HG03139 (cell line): ENCODE measurements around the gene PDE3A.
"Not testable (repeated sequence)": the region's sequence is repeated elsewhere in the genome, so short reads cannot be mapped to it uniquely, and the experiment has no call there.

Experiments
- ATAC-seq: cut with Tn5 transposase; IDR thresholded peaks from one replicate; pipeline ENCODE4 v1.9.1; 2021; ENCODE audit not compliant: unreplicated experiment

The PDE3A gene

DNA sequence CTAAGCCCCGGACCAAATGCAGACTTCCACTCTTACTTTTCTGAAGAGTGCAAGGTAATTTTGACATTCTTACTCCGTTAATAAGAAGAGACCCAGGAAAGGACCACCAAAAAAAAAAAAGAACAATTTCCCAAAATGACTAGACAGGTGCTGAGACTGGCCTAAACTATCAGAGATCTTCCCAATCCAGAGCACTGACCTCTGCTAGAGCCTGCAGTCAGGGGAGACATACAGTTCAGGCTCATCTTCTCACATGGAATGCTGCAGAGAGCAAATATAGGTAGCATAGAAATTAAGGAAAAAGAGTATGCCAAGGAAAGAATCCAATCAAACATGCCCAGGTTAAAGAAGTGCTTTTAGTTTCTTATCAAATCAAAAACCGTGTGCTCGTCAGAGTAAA is 177.9 kb downstream of the PDE3A start:
- no peak for ATAC-seq

DNA sequence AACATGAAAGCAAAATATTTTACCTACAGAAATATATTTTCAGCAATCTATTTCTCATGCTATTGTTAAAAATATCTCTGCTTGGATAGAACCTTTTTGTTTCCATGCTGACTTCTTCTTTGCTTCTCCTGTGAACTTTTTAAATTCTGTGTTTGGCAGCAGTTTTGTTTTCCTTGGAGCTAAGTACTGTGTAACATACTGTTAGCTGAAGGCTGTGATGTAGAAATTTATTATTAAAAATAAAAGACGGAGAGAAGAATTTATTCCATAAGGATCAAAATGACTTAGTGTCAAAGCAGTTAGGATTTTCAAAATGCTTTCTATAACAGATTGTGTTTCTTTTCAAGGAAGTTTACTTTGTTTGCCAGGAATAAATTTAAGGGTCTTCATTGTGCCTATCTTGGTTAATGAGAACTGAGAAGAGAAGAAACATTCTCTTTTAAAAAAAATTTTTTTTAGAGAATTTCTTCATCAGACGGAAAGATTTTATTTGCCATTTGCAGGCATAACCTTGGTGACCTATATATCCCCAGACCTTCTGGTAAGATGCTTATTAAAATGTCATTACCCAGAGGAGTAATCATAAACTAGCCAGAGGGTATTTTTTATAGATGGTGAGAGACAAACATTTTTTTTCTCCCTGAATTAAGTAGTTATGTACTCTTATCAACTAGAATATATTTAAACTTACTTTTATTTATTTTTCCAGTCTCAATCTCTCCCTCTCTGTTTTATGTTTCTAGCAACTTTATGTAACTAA is 179.7 kb downstream of the PDE3A start:
- no peak for ATAC-seq

DNA sequence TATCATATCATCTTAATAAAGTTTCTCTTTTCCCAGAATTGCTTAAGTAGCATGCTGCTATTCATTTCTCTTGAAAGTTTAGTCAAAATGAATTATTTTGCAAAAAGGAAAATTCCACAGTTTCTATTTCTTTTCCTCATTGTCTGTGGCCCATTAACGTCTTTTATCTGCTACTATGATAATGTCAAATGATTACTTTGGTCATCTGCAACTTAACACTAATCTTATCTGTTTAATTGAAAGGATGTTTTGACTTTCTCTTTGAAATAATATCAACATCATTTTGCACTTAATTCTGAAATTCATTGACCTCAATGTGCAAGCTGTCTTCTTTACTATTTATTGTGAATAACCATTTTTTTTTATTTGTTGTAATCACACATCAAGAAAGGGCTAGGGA is 180.3 kb downstream of the PDE3A start:
- no peak for ATAC-seq

GRCh38 chr12:20549108-20549719 is 180.9 kb downstream of the PDE3A start:
- no peak for ATAC-seq

DNA sequence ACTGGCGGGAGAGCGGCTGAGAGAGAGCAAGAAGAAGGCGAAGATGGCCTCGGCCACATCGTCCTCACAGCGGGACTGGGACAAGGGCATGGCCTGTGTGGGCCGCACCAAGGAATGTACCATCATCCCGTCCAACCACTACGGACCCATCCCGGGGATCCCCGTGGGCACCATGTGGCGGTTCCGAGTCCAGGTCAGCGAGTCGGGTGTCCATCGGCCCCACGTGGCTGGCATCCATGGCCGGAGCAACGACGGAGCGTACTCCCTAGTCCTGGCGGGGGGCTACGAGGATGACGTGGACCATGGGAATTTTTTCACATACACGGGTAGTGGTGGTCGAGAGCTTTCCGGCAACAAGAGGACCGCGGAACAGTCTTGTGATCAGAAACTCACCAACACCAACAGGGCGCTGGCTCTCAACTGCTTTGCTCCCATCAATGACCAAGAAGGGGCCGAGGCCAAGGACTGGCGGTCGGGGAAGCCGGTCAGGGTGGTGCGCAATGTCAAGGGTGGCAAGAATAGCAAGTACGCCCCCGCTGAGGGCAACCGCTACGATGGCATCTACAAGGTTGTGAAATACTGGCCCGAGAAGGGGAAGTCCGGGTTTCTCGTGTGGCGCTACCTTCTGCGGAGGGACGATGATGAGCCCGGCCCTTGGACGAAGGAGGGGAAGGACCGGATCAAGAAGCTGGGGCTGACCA is 183.6 kb downstream of the PDE3A start:
- ATAC-seq: not testable (repeated sequence)

DNA sequence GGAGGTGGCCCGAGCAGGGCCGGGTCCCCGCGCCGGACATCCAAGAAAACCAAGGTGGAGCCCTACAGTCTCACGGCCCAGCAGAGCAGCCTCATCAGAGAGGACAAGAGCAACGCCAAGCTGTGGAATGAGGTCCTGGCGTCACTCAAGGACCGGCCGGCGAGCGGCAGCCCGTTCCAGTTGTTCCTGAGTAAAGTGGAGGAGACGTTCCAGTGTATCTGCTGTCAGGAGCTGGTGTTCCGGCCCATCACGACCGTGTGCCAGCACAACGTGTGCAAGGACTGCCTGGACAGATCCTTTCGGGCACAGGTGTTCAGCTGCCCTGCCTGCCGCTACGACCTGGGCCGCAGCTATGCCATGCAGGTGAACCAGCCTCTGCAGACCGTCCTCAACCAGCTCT is 184.2 kb downstream of the PDE3A start:
- not testable (repeated sequence) for ATAC-seq

DNA sequence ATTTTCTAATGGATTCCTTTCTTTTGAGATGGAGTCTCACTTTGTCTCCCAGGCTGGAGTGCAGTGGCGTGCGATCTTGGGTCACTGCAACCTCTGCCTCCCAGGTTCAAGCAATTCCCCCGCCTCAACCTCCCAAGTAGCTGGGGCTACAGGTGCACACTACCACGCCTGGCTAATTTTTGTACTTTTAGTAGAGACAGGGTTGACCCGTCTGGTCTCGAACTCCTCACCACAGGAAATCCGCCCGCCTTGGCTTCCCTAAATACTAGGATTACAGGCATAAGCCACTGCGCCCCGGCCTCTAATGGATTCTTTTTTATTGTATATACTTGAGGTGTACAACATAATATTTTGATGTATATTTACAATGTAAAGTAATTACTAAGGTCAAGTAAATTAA is 186.7 kb downstream of the PDE3A start:
- ATAC-seq: no peak

DNA sequence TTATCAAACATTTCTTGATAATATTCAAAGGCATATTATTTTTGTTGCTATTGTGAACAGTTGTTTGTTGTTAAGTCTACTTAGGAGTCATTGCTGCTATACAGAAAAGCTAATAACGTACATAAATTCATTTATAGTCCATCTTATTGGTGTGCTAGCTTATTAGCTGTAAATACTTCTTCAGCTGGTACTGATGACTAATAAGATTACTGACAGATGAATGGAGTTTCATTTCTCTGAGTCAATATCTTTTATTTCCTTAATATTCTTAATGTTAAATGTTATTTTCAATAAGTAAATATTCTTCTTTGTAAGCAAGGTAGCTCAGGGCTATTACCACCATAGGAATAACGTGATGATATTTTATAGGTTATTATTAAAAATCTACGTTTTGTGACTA is 187.4 kb downstream of the PDE3A start:
- ATAC-seq: no peak

GRCh38 chr12:20557096-20557495 is 188.8 kb downstream of the PDE3A start:
- no peak for ATAC-seq

DNA sequence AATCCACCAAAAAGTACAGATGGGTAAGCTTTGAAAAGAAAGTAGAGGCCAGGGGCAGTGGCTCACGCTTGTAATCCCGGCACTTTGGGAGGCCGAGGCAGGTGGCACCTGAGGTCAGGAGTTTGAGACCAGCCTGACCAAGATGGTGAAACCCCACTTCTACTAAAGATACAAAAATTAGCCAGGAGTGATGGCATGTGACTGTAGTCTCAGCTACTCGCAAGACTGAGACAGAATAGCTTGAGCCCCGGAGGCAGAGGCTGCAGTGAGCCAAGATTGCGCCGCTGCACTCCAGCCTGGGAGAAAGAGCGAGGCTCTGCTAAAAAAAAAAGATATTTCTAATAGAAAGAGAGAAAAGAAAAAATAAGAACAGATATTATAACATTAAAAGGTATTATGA is 192.6 kb downstream of the PDE3A start:
- no peak for ATAC-seq

DNA sequence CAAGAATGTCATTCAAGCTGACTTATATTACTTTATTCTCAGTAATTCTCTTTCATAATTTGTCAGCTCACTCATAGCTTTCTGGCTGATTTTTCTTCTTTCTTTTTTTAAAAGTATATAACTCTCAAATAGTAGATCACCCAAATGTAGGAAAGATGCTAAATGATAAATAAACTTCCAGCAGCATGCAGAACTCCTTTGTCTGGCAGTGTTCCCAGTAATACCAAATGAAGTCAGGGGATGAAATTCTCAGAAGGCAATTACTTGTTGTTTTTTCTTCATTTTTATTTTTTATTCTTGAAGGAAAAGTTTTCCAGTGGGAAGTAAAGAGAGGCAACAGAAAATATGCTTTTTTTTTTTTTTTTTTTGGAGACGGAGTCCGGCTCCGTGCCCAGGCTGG is 193.5 kb downstream of the PDE3A start:
- ATAC-seq: no peak

- no peak for ATAC-seq
These were observed 199.1 kb downstream of the PDE3A start for GRCh38 chr12:20567413-20567812.

DNA sequence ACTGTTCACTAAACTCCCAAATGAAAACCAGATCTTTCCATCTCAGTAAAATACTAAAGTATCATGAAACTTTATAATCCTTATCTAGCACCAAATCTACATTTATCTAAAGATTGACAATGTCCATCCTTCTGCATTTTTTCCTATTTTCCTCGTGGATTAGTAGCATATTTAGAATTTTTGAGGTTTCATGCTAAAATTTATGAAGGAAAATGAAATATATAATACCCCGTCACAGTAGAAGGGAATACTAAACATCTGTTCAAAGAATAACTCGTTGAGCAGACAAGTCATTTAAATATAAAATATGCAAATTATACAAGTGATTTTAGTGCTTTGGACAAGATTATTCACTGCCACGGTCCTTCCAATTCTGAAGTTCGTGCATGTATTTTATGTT is 204.1 kb downstream of the PDE3A start:
- ATAC-seq: no peak

GRCh38 chr12:20576528-20576927 is 208.2 kb downstream of the PDE3A start:
- no peak for ATAC-seq

- ATAC-seq: no peak
These were observed 208.7 kb downstream of the PDE3A start for GRCh38 chr12:20577054-20577453.

DNA sequence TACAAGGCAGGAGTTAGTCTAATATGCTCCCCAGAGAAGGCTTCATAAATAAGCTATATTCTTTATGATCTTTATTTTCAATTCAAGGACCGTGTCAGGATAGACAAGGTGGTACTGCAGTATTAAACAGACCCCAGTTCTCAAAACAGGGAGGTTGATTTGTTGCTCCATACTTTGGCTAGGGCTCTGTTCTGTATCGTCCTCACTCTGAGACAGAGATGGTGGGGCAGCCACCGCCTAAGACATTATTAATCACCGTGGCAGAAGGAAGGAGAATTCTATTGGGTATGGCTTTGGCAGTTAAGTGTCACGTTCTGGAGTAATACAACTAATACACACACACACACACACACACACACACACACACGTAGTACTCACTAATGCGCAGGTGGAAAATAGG is 209.8 kb downstream of the PDE3A start:
- no peak for ATAC-seq

GRCh38 chr12:20585055-20585625 is 216.8 kb downstream of the PDE3A start:
- ATAC-seq: no peak

DNA sequence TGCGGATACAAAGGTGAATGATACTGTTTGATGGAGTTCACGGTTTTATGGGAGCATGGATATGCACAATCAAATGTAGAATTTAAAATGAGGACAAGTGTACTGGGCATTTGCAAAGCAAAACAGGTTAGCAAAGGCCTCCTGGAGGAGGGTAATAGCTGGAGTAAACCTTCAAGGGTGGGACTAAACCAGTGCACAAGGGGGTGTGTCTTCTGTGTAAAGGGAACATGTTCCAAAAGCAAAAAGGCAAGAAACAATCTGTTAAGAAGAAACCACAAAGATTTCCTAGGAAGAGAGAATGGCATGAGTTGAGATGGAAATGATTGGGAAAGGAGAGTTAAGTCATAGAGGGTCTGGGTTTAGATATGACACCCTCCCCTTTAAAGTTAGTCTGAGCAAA is 217.6 kb downstream of the PDE3A start:
- ATAC-seq: no peak

DNA sequence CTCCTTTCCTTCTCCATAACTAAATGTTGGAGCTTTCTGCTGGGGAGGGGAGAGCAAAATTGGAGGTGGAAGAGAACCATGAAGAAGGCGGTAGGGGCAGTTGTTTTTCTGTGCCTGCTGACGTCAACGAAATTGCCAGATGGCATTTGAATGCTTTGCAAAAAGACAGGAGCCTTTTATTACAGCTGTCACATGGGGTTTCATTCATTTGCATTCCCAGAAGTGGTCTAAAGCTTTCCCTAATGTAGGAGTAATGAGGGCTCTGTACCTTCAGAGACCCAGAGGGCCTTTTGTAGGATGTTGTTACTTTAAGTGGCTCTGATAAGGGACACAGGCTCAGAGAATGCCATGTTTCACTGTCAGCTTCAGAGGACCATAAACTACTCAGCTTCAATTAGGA is 219.7 kb downstream of the PDE3A start:
- no peak for ATAC-seq

DNA sequence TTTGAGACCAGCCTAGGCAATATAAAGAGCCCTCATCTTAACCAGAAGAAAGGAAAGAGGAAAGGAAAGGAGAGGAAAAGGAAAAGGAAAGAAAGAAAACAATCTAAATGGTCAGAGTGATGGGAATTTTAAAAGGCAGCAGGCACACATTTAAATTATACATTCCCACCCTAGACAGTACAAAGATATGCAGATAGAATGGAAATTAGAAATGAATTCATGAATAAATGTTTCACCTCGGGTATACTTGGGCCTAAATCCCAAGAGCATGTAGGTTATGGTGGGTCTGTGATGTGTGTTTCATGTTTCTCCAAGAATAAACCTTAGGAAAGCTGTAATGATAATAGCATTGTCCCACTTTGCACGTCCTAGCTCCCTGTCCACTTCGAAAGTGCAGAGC is 222.2 kb downstream of the PDE3A start:
- no peak for ATAC-seq

GRCh38 chr12:20592556-20592955 is 224.2 kb downstream of the PDE3A start:
- ATAC-seq: no peak

DNA sequence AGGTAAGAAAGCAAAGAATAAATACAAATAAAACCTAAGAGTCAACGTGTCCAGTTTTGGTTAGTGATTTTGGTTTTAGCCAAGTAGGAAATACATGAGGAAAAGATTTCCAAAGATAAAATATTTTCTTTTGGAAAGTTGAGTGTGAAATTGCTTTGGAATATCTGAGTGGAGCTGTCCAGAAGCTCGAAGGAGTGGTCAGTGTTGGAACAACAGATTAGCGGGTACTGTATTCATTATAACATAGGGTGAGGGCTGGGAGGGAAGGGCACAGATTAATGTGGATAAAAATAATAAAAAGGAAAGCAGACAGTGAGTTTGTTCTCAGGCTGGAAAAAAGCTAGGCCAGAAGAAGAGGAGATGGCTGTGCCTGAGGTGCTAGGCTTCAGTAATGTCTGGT is 225.3 kb downstream of the PDE3A start:
- ATAC-seq: no peak
